ENCODE results near the gene STKLD1.
"Not testable (repeated sequence)": the region's sequence is repeated elsewhere in the genome, so short reads cannot be mapped to it uniquely, and the experiment has no call there.

STKLD1 gene

DNA sequence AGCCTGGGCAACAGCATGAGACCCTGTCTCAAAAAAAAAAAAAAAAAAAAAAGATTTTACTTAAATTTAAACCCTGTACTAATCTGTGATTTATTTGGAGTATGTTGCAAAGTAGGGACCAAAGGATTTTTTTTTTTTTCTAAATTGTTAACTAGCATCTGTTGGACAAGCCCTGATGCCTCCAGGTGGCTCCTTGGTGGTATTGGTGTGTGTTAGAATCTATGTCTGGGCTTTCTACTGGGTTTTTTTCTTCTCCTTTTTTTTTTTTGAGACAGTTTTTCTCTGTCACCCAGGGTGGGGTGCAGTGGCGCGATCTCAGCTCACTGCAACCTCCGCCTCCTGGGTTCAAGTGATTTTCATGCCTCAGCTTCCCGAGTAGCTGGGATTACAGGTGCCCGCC lies 75.7 kb downstream of the STKLD1 start:
- H3K27me3 Mint-ChIP-seq; H3K36me3 Mint-ChIP-seq (ENCODE audit: low read depth): not testable (repeated sequence)

DNA sequence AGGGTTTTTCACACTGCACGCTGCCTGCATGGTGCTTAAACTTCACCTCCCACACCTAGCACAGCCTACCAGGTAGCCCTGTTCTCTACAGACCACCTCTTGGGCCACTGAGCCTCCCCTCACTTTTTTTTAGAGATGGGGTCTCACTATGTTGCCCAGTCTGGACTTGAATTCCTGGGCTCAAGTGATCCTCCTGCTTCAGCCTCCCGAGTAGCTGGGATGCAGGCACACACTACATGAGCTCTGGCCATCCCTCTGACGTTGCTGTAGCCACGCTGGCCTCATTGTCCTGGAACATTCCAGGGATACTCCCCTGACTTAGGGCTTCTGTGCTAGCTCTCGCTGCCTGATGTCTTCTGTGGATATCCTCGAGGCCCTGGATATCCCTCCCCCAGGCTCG lies 76.4 kb downstream of the STKLD1 start:
- Mint-ChIP-seq H3K36me3 (ENCODE audit: low read depth) (no peaks in the 10 kb centered on the region), H3K9me3 (no peaks in the 10 kb centered on the region), H3K27ac (no peak overlapping the region), H3K27me3 (peaks cover 3% of the 10 kb centered on the region), H3K4me3 (no peak overlapping the region), H3K4me1 (ENCODE audit: low read depth) (no peaks in the 10 kb centered on the region)
- intact Hi-C loops (cut with micrococcal nuclease): no loop called here

More for the DNA sequence above, 75.7 kb downstream of the STKLD1 start:
- H3K27ac Mint-ChIP-seq; H3K9me3 Mint-ChIP-seq; H3K4me1 Mint-ChIP-seq (ENCODE audit: low read depth); H3K4me3 Mint-ChIP-seq; intact Hi-C loops (cut with micrococcal nuclease): not testable (repeated sequence)

DNA sequence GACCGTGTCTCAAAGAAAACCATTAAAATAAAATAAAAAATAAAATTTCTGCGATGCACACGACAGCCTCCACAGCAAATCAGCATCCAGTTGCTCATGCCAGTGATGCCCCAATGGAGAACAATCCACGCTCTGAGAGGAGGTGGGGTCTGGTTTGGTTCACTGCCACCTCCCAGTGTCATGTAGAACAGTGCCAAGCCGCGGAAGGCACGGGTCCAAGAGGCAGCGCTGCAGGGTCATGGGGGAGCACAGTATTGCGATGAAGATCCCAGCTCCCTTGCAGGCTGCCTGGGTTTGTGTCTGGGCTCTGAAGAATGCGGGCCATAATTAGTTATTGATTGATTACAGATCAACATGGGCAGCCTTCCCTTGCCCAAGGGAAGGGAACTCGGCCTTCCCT lies 77.5 kb downstream of the STKLD1 start:
- Mint-ChIP-seq H3K4me3 (no peak overlapping the region), H3K27me3 (peaks cover 3% of the 10 kb centered on the region), H3K36me3 (ENCODE audit: low read depth) (no peaks in the 10 kb centered on the region), H3K27ac (no peak overlapping the region), H3K9me3 (no peaks in the 10 kb centered on the region), H3K4me1 (ENCODE audit: low read depth) (peaks cover 3% of the 10 kb centered on the region)
- intact Hi-C loops (cut with micrococcal nuclease): no loop called here

DNA sequence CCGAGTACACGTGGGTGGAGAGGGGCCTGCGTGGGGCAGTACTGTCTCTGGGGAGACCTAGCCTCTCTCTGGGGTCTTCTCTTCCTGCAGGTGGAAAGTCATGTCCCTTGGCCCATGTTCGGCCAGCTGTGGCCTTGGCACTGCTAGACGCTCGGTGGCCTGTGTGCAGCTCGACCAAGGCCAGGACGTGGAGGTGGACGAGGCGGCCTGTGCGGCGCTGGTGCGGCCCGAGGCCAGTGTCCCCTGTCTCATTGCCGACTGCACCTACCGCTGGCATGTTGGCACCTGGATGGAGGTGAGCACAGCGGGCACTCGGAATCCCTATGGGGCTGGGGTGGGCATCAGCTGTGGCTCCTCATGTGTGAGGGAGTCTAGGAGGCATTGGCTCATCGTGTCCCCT lies 78.2 kb downstream of the STKLD1 start:
- intact Hi-C loops (cut with micrococcal nuclease): no loop called here
- no peak overlapping the region for H3K4me3 Mint-ChIP-seq
- no peaks in the 10 kb centered on the region for H3K9me3 Mint-ChIP-seq
- no peaks in the 10 kb centered on the region for H3K36me3 Mint-ChIP-seq (ENCODE audit: low read depth)
- H3K4me1 Mint-ChIP-seq (ENCODE audit: low read depth): peaks cover 10% of the 10 kb centered on the region
- H3K27me3 Mint-ChIP-seq: peaks cover 3% of the 10 kb centered on the region
- H3K27ac Mint-ChIP-seq: no peak overlapping the region

DNA sequence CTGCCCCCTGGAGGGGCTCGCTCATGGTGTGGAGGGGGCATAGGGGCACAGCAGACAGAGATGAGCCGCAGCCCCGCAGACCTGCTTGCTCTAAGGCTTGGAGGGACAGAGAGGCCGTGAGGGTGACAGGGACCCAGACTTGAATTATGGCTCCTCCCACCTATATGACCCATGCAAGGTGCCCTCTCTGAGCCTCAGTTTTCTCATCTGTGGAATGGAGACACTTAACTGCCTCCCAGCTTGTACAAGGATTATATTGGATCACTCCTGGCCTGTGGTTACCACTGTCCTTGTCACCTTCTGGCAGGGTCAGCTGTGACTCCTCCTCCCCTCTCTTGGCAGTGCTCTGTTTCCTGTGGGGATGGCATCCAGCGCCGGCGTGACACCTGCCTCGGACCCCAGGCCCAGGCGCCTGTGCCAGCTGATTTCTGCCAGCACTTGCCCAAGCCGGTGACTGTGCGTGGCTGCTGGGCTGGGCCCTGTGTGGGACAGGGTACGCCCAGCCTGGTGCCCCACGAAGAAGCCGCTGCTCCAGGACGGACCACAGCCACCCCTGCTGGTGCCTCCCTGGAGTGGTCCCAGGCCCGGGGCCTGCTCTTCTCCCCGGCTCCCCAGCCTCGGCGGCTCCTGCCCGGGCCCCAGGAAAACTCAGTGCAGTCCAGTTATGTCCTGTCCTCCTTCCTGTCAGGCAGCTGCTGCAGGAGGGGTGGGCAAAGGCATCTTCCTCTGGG lies 78.9 kb downstream of the STKLD1 start:
- Mint-ChIP-seq H3K36me3 (ENCODE audit: low read depth) (peaks cover 5% of the 10 kb centered on the region), H3K27me3 (peaks cover 5% of the 10 kb centered on the region), H3K4me3 (no peak overlapping the region), H3K9me3 (no peaks in the 10 kb centered on the region), H3K4me1 (ENCODE audit: low read depth) (peaks cover 15% of the 10 kb centered on the region), H3K27ac (no peak overlapping the region)
- intact Hi-C loops (cut with micrococcal nuclease): loop anchor here (5.0 kb wide), 1 partner anchor 33 kb away; the partner anchor contains the start of gene ADAMTS13
